ENCODE results near the gene AGMO.

Gene AGMO

DNA sequence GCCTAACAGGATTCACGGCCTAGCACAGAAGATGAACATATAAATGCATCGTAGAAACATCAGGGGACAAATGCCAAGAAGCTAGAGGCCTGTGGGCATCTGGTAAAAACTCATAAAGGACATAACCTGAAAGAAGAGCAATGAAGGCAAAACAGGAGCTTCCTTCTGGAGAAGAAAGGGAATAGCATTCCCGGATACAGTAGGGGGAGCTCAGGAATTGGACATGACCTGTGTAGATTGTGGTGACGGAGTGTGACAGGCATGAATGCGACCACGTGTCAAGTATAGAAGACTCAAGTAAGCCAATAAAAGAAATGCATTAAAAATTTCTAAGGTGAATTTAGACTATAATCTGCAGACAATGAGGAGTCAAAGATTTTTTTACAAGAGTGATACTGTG is 270.1 kb downstream of the AGMO start:
- H3K4me3 Mint-ChIP-seq: no peak overlapping the region
- no peaks in the 10 kb centered on the region for H3K36me3 Mint-ChIP-seq
- H3K27ac Mint-ChIP-seq: no peak overlapping the region
- H3K27me3 Mint-ChIP-seq: no peaks in the 10 kb centered on the region
- H3K9me3 Mint-ChIP-seq (ENCODE audit: low read depth): no peaks in the 10 kb centered on the region
- no peaks in the 10 kb centered on the region for H3K4me1 Mint-ChIP-seq (ENCODE audit: low read depth)

- Mint-ChIP-seq H3K27ac (no peak overlapping the region), H3K4me1 (ENCODE audit: low read depth) (no peaks in the 10 kb centered on the region), H3K27me3 (no peaks in the 10 kb centered on the region), H3K36me3 (no peaks in the 10 kb centered on the region), H3K4me3 (no peak overlapping the region), H3K9me3 (ENCODE audit: low read depth) (peaks cover 13% of the 10 kb centered on the region)
These were observed 273.1 kb downstream of the AGMO start for GRCh38 chr7:15288741-15289140.

DNA sequence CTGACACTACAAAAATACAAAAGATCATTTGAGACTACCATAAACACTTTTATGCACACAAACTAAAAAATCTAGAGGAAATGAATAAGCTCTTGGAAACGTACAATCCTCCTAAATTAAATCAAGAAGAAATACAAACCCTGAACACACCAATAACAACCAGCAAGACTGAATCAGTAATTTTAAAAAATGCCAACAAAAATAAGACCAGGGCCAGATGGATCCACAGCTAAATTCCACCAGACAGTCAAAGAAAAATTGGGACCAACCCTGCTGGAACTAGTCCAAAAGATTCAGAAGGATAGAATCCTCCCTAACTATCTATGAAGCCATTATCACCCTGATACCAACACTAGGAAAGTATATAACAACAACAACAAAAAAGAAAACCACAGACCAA is 277.4 kb downstream of the AGMO start:
- Mint-ChIP-seq H3K9me3 (ENCODE audit: low read depth) (peaks cover 27% of the 10 kb centered on the region), H3K36me3 (no peaks in the 10 kb centered on the region), H3K27me3 (no peaks in the 10 kb centered on the region), H3K27ac (no peak overlapping the region), H3K4me3 (no peak overlapping the region), H3K4me1 (ENCODE audit: low read depth) (no peaks in the 10 kb centered on the region)

DNA sequence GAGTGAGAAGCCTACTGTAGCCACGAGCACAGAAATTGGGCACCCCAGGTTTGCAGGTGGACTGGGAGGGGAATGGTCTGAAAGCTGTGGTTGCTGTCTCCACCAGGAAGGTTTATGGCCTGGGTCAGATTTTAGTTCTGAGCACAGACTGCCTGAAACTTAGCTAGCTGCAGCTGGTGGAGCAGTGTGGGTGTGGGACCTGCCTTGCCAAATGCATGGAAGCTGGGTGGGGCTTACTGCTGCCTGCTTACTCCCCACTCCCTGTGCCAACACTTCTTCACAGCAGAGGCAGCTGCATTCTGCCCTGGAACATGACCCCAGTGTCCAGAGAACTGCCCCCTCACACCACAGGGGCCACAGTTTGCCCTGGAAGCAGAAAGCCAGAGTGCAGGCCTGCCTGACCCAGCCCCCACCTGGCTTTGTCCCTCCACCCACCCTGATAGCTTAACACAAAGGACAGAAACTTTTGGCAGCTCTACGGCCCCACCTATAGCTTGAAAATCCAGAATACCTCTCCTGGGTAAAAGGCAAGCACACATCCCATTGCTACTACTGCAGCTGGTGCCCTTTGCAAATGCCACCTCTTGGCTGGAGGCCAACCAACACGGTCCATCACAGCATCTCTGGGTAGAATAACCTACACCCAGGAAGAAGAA is 281.6 kb downstream of the AGMO start:
- H3K36me3 Mint-ChIP-seq: no peaks in the 10 kb centered on the region
- no peaks in the 10 kb centered on the region for H3K4me1 Mint-ChIP-seq (ENCODE audit: low read depth)
- H3K27me3 Mint-ChIP-seq: no peaks in the 10 kb centered on the region
- H3K4me3 Mint-ChIP-seq: no peak overlapping the region
- H3K9me3 Mint-ChIP-seq (ENCODE audit: low read depth): peaks cover 30% of the 10 kb centered on the region
- no peak overlapping the region for H3K27ac Mint-ChIP-seq

DNA sequence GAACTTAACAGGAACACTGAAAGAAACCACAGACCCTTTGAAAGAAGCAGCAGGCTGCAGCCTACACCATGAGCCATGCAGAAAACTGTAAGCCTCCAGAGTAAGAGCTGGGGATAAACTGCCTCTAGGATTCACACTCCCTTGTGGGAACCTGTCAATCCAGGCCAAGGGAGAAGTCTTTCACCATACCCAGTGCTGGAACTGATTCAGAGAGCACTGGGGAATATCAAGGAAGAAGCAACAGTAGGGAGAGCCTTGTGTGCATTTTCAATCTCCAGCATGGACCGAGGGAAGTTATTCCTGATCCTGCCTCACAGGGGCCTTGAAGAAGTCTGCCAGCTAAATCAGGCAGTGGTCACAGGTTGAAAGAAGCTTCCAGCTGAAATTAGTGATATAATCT is 282.2 kb downstream of the AGMO start:
- Mint-ChIP-seq H3K27me3 (no peaks in the 10 kb centered on the region), H3K9me3 (ENCODE audit: low read depth) (peaks cover 30% of the 10 kb centered on the region)

DNA sequence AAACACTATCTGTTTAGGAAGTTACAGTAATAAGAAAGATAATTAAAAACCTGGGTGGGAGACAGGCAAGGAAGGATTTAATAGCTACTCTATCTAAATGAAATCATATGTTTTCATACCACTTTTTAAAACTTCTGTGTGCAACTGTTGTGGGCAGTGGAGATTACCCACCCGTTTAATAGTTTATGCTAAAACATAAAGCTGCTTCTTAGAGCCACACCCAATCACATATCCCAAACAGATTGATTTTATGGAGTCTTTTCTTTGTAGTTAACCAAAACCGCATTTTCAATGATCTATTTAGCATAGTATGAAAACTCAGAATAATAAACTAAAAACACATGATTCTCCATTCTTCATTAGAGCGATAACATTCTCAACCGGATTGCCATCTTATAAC is 304.1 kb downstream of the AGMO start:
- Mint-ChIP-seq H3K4me1 (ENCODE audit: low read depth) (no peaks in the 10 kb centered on the region), H3K27ac (no peak overlapping the region), H3K4me3 (no peak overlapping the region), H3K27me3 (no peaks in the 10 kb centered on the region), H3K36me3 (no peaks in the 10 kb centered on the region), H3K9me3 (ENCODE audit: low read depth) (peaks cover 22% of the 10 kb centered on the region)

More for the DNA sequence above, 282.2 kb downstream of the AGMO start:
- no peak overlapping the region for H3K27ac Mint-ChIP-seq
- H3K36me3 Mint-ChIP-seq: no peaks in the 10 kb centered on the region
- no peaks in the 10 kb centered on the region for H3K4me1 Mint-ChIP-seq (ENCODE audit: low read depth)
- H3K4me3 Mint-ChIP-seq: no peak overlapping the region

- H3K27me3 Mint-ChIP-seq: no peaks in the 10 kb centered on the region
- no peaks in the 10 kb centered on the region for H3K36me3 Mint-ChIP-seq
- no peaks in the 10 kb centered on the region for H3K9me3 Mint-ChIP-seq (ENCODE audit: low read depth)
- H3K27ac Mint-ChIP-seq: no peak overlapping the region
- H3K4me3 Mint-ChIP-seq: no peak overlapping the region
- no peaks in the 10 kb centered on the region for H3K4me1 Mint-ChIP-seq (ENCODE audit: low read depth)
These were observed 309.6 kb downstream of the AGMO start for GRCh38 chr7:15252181-15252580.

DNA sequence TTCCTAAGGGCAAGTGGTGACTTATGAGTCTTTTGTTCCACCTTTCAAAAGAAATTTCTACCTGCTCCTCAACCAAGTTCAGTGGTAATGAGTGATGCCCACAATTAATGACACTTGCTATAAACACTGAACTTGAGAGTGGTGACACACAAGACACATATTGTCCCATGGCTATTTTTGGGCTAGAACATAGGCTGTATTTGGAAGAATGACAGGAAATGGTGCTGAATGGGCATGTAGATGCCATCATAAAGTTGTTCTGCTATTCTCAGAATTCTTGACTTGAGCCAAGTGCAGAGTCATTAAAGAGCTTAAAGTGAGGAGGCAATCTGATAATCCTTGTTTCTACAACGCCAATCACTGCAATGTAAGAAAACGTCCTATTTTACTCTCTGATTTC is 313.3 kb downstream of the AGMO start:
- Mint-ChIP-seq H3K36me3 (no peaks in the 10 kb centered on the region), H3K4me3 (no peak overlapping the region), H3K27me3 (no peaks in the 10 kb centered on the region), H3K4me1 (ENCODE audit: low read depth) (no peaks in the 10 kb centered on the region), H3K9me3 (ENCODE audit: low read depth) (peaks cover 3% of the 10 kb centered on the region), H3K27ac (no peak overlapping the region)

DNA sequence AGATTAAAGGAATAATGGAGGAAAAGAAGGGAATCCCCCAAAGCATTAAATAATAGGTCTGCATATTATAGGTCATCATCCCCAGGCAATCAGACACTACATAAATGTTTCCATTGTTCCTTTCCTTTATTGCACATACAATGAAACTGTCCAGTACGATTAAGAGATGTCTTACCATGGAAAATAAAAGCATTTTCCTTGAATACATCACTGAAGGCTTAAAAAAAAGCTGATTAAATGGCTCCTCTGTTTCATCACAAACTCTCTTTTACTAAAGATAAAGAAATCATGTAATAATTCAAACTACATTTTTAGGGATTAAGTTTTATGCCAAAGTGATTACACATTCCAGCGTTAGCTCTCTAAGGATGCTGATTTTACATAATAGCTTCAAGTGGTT is 316.0 kb downstream of the AGMO start:
- peaks cover 3% of the 10 kb centered on the region for H3K9me3 Mint-ChIP-seq (ENCODE audit: low read depth)
- no peaks in the 10 kb centered on the region for H3K36me3 Mint-ChIP-seq
- H3K27me3 Mint-ChIP-seq: no peaks in the 10 kb centered on the region
- no peak overlapping the region for H3K27ac Mint-ChIP-seq
- no peak overlapping the region for H3K4me3 Mint-ChIP-seq
- no peaks in the 10 kb centered on the region for H3K4me1 Mint-ChIP-seq (ENCODE audit: low read depth)

- Mint-ChIP-seq H3K4me1 (ENCODE audit: low read depth) (no peaks in the 10 kb centered on the region), H3K9me3 (ENCODE audit: low read depth) (peaks cover 14% of the 10 kb centered on the region), H3K4me3 (no peak overlapping the region), H3K27ac (no peak overlapping the region), H3K27me3 (no peaks in the 10 kb centered on the region), H3K36me3 (no peaks in the 10 kb centered on the region)
These were observed 322.0 kb downstream of the AGMO start for GRCh38 chr7:15239801-15240200.

GRCh38 chr7:15236952-15237351 is 324.9 kb downstream of the AGMO start:
- no peak overlapping the region for H3K4me3 Mint-ChIP-seq
- no peaks in the 10 kb centered on the region for H3K27me3 Mint-ChIP-seq
- H3K27ac Mint-ChIP-seq: no peak overlapping the region
- peaks cover 28% of the 10 kb centered on the region for H3K9me3 Mint-ChIP-seq (ENCODE audit: low read depth)
- no peaks in the 10 kb centered on the region for H3K36me3 Mint-ChIP-seq
- no peaks in the 10 kb centered on the region for H3K4me1 Mint-ChIP-seq (ENCODE audit: low read depth)

GRCh38 chr7:15234431-15234830 is 327.4 kb downstream of the AGMO start:
- H3K36me3 Mint-ChIP-seq: no peaks in the 10 kb centered on the region
- no peaks in the 10 kb centered on the region for H3K27me3 Mint-ChIP-seq
- peaks cover 25% of the 10 kb centered on the region for H3K9me3 Mint-ChIP-seq (ENCODE audit: low read depth)
- H3K27ac Mint-ChIP-seq: no peak overlapping the region
- no peak overlapping the region for H3K4me3 Mint-ChIP-seq
- no peaks in the 10 kb centered on the region for H3K4me1 Mint-ChIP-seq (ENCODE audit: low read depth)

GRCh38 chr7:15228831-15229230 is 333.0 kb downstream of the AGMO start:
- H3K27ac Mint-ChIP-seq: no peak overlapping the region
- H3K9me3 Mint-ChIP-seq (ENCODE audit: low read depth): peaks cover 17% of the 10 kb centered on the region
- no peaks in the 10 kb centered on the region for H3K4me1 Mint-ChIP-seq (ENCODE audit: low read depth)
- H3K36me3 Mint-ChIP-seq: no peaks in the 10 kb centered on the region
- no peak overlapping the region for H3K4me3 Mint-ChIP-seq
- H3K27me3 Mint-ChIP-seq: no peaks in the 10 kb centered on the region

GRCh38 chr7:15225981-15226380 is 335.8 kb downstream of the AGMO start:
- no peaks in the 10 kb centered on the region for H3K36me3 Mint-ChIP-seq
- no peaks in the 10 kb centered on the region for H3K27me3 Mint-ChIP-seq
- H3K27ac Mint-ChIP-seq: no peak overlapping the region
- H3K4me1 Mint-ChIP-seq (ENCODE audit: low read depth): no peaks in the 10 kb centered on the region
- H3K9me3 Mint-ChIP-seq (ENCODE audit: low read depth): peaks cover 7% of the 10 kb centered on the region
- H3K4me3 Mint-ChIP-seq: no peak overlapping the region

DNA sequence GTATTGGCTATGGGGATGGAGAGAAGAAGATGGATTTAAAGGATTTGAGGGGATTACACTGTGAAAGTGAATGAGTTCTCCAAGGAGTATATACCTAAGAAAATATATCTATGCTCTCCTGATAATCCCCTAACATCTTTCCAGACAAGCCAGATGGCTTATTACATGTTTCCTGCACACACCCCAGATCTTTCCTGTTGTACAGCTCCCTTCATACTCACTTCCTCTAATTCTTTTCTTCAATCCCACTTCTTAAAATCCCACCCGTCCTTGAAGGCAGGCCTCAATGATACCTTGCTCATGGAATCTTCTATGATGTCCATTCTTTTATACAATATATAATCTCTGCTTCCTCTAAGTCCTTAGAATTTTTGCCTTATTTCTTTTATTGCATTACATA is 342.1 kb downstream of the AGMO start:
- H3K27ac Mint-ChIP-seq: no peak overlapping the region
- no peaks in the 10 kb centered on the region for H3K36me3 Mint-ChIP-seq
- H3K9me3 Mint-ChIP-seq (ENCODE audit: low read depth): peaks cover 3% of the 10 kb centered on the region
- H3K27me3 Mint-ChIP-seq: no peaks in the 10 kb centered on the region
- H3K4me1 Mint-ChIP-seq (ENCODE audit: low read depth): no peaks in the 10 kb centered on the region
- H3K4me3 Mint-ChIP-seq: no peak overlapping the region

DNA sequence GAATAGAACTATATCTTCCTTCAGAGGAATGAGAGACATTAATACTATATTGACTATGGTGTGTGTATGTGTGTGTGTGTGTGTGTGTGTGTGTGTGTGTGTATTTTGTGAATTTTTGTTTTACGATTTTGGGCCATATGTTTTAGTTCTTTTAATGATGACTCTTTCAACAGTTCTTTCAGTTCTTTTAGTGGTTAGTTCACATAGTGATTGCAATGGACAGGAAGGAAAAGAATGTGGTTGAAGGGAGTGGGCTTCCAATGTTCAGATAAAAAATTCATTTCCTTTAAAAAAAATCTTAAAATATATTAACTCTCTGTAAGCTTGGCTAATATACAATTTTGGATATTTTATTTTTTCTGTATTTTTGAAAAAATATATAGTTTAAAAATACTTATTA is 343.6 kb downstream of the AGMO start:
- H3K36me3 Mint-ChIP-seq: no peaks in the 10 kb centered on the region
- H3K9me3 Mint-ChIP-seq (ENCODE audit: low read depth): peaks cover 3% of the 10 kb centered on the region
- H3K27ac Mint-ChIP-seq: no peak overlapping the region
- no peak overlapping the region for H3K4me3 Mint-ChIP-seq
- no peaks in the 10 kb centered on the region for H3K27me3 Mint-ChIP-seq
- no peaks in the 10 kb centered on the region for H3K4me1 Mint-ChIP-seq (ENCODE audit: low read depth)
